Hematopoietic multipotent progenitor cell treated with erythropoietin and hydrocortisone succinate and interleukin-3 and kit ligand, for 6 days (in vitro differentiated cells): Measurements from ENCODE around the gene TAL2.

Experiments
- DNase-seq: peaks from one replicate; pipeline ENCODE4 v3.0.0-alpha.2; 2015

Gene TAL2

GRCh38 chr9:105710638-105711037, 48.4 kb downstream of the TAL2 start:
- no peak for DNase-seq

- DNase-seq = no peak
Observed at GRCh38 chr9:105711867-105712266, 49.6 kb downstream of the TAL2 start.

- no peak for DNase-seq
Observed at GRCh38 chr9:105712297-105712696, 50.0 kb downstream of the TAL2 start.
